Renal pelvis (tissue), 4 donors: Measurements from ENCODE around the gene METRN. TPM values are rescaled to one million over a fixed set of nuclear protein-coding genes. Genes with fewer than 3 reads are reported as not detected.

ENCODE experiments used
- DNase-seq: peaks from one replicate; pipeline ENCODE4 v3.0.0-alpha.2; 2013
- polyA plus RNA-seq, 3 donors: library from polyadenylated mRNA; unstranded; fragments of 120-200 nt; gene quantifications; one replicate each; pipeline ENCODE4 v1.2.1, GENCODE V29; 2013; ENCODE audit not compliant: insufficient read length in 3 of 3

Gene METRN
- polyA plus RNA-seq, 3 donors: 7.3 to 16.0 (median 12.8) TPM

DNA sequence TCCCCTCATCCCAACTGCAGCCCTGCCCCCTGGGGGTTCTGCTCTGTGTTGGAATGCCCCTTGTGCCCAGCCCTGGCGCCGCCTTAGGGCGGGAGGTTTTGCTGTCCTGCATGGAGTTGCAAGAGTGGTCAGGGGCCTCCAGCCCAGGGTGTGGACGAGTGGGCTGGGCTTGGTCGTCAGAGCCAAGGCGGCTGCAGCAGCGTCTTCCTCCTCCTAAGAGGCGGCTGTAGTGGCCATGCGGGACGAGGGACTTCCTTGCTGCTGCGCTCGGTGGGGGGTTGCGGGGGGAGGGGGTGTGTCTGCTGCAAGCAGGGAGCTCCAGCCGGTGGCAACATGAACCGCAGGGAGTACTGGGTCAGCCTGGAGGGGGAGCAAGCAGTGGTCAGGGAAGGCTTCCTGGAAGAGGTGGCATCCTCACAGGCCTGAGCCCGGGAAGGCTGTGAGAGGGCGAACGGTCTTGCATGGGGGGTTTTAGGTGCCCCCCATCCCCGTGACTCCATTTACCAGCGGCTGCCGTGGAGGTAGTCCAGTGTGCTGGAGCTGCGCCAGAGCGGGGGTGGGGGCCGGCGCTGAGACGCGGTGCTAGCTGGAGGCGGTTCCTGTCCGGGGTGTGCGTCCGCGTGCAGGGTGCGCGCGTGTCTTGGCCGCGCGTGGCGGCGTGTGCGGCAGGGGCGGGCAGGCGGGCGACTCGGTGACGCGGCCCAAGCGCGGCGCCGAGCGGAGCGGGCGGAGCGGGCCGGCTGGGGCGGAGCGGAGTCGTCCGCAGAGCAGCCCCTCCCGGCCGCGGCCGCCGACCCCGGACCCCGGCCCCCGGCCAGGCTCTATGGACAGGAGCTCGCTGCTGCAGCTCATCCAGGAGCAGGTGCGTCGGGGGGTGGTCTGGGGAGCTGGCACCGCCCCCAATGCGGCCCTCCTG lies 39.7 kb upstream of the METRN start, which contains the start of gene RHBDL1:
TSS of gene RHBDL1 (plus strand) at position 704 of the 916 bp plus-strand sequence. CDS start at position 824, 120 bp downstream.
- no peak for DNase-seq

DNA sequence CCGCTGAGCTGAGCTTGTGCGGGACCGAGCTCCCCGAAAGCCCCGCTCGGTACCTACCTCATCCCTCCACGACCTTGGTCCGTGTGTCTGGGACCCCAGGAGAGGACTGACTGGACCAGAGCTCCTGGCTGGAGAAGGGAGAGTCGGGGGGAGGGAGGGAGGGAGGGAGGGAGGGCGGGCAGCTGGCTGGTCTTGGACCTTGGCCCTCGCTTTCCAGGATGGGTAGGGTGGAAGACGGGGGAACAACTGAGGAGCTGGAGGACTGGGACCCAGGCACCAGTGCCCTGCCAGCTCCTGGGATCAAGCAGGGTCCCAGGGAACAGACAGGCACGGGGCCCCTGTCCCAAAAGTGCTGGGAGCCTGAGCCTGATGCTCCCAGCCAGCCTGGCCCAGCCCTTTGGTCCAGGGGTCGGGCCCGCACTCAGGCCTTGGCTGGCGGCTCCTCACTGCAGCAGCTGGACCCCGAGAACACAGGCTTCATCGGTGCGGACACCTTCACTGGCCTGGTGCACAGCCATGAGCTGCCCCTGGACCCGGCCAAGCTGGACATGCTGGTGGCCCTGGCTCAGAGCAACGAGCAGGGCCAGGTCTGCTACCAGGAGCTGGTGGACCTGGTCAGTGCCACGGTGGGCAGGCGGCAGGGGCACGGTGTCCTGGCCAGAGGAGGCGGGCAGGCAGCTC lies 38.9 kb upstream of the METRN start:
- DNase-seq: no peak

DNA sequence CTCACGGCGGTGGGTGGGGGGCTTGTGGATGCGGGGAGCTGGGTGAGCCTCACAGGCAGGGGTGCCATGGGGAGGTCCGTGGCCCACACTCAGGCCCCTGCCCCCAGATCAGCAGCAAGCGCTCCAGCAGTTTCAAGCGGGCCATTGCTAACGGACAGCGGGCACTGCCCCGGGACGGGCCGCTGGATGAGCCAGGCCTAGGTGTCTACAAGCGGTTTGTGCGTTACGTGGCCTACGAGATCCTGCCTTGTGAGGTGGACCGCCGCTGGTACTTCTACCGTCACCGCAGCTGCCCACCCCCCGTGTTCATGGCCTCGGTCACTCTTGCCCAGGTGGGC lies 38.4 kb upstream of the METRN start:
- no peak for DNase-seq

DNA sequence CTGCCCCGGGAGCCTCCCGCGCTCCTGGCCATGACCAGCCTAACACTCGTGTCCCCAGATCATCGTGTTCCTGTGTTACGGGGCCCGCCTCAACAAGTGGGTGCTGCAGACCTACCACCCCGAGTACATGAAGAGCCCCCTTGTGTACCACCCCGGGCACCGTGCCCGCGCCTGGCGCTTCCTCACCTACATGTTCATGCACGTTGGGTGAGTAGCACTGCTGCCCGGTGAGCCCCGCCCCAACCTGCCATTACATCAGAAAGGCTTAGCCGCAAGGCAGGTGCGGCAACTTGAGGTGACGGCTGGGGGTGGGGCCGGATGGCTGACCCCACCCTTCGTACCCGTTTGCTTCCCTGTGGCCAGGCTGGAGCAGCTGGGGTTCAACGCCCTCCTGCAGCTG lies 38.0 kb upstream of the METRN start:
- DNase-seq: no peak

DNA sequence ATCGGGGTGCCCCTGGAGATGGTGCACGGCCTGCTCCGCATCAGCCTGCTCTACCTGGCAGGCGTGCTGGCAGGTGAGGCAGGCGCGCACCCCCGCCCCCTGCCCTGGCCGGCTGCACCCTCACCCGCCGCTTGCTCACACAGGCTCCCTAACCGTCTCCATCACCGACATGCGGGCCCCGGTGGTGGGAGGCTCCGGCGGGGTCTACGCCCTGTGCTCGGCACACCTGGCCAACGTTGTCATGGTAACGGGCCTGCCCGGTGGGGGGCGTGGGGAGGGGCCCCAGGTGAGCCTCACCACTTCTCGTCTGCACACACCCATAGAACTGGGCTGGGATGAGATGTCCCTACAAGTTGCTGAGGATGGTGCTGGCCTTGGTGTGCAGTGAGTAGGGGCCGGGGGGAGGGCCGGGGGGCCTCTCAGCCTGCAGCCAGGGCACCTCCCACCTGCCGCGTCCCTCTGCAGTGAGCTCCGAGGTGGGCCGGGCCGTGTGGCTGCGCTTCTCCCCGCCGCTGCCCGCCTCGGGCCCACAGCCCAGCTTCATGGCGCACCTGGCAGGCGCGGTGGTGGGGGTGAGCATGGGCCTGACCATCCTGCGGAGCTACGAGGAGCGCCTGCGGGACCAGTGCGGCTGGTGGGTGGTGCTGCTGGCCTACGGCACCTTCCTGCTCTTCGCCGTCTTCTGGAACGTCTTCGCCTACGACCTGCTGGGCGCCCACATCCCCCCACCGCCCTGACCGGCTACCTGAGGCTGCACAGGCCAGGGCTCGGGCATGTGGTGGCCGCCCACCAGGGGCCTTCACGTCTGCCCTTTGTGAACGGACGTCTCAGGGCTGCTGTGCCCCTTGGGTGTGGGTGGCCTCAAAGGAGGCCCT lies 37.4 kb upstream of the METRN start:
- no peak for DNase-seq

DNA sequence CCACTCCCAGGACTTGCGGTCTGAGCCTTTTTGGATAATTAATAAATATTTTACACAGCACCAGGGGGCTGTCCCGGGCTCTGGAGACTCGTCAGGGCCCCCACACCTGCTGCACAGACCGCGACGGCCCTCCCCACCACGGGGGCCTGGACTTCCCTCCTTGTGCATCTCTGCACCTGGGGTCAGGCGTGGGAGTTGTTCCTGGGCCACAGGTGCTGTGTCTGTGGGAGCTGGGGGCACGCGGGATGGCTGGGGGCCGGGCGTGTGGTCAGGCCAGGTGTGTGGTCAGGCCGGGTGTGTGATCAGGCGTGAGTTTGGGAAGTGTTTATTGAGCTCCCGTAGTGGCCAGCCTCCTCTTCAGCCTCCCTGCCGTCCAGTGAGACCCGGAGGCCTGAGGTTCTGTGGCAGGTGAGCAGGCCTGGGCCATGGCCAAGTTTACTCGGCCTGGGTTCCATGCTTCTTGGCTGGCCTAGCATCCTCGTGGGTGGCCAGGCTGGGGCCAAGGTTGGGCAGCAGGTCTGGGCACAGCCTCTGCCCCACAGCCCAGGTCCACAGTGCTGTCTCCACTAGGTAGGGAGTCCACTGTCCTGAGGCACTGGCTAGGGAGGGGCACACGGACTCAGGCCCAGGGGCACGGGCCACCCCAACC lies 36.6 kb upstream of the METRN start:
- DNase-seq: no peak

DNA sequence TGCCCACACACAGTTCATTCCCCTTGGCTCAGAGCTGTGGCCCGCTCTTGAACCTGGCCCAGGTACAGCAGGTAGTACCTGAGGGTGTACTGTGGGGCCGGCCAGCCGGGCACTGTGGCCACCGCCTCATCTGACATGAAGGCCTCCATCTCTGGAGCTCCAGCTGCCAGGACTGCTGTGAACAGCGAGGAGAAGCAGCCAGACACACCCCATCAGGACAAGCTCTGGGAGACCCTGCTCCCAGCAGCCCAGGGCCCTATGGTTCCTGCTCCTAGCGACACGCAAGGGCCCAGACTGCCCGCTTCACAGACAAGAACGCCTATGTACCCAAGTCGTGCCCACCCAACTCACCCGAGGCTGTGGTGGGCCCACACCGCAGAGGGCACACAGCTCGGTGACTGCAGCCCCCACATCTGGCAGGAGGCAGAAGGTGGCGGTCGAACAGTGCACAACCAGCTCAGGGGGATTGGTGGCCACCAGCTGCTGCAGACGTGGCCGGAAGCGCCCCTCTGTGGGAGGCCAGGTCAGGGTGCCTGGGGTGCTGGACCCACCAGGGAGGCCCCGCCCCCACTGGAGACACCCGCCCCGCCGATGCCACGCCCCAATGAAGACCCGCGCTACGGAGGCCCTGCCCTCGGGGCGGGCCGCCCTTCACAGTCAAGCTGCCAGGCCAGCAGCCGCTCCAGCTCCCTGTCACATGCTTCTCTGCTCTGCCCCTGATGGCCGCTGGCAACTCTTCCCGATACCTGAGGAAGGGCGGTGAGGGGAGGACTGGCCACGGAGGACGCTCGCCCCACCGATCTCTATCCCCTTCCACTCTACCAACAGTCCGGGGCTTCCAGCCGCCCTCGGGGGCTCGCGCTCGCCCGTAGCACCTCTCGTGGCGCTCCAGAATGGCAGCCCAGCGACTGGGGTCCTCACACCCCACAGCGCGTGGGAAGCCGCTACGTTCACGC lies 35.8 kb upstream of the METRN start:
- peak; percentile 65 for DNase-seq

DNA sequence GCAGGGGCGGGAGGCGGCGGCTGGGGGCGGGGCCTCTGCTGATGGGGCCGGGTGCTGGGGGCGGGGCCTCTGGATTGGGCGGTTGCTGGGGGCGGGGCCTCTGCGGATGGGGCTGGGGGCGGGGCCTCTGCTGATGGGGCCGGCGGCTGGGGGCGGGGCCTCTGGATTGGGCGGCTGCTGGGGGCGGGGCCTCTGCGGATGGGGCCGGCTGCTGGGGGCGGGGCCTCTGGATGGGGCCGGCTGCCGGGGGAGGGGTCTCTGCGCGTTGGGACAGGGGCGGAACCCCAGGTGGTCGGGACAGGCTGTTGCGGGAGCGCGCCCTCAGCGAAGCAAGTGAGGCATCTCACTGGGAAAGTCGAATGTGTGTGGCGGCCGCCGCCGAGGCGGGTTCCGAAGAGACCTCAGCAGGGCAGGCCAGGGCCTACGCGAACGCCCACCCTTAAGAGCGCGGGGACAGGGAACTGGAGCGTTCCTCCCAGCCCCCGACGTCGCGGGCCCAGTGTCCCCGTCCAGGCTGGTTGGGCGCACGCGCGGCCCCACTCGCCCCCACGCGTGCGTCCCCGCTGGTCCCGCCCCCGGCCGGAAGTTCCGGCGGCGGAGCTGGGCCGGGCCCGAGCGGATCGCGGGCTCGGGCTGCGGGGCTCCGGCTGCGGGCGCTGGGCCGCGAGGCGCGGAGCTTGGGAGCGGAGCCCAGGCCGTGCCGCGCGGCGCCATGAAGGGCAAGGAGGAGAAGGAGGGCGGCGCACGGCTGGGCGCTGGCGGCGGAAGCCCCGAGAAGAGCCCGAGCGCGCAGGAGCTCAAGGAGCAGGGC lies 34.9 kb upstream of the METRN start, which contains the start of gene STUB1:
TSS of gene STUB1 (plus strand) at position 597 of the 811 bp plus-strand sequence. CDS start at position 713, 116 bp downstream.
- DNase-seq: peak; percentile 79

DNA sequence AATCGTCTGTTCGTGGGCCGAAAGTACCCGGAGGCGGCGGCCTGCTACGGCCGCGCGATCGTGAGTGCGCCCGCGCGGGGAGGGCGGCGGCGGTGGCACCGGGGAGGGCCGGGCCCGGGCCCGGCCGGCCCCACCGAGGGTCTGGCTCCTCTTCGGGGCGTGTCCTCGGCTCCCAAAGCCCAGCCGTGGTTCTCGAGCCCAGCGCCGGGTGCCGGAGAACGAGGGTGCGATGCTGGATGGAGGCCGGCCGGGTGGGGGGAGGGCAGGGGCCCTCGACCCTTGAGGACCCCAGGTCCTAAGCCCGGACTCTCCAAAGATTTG lies 34.3 kb upstream of the METRN start:
- DNase-seq: no peak

DNA sequence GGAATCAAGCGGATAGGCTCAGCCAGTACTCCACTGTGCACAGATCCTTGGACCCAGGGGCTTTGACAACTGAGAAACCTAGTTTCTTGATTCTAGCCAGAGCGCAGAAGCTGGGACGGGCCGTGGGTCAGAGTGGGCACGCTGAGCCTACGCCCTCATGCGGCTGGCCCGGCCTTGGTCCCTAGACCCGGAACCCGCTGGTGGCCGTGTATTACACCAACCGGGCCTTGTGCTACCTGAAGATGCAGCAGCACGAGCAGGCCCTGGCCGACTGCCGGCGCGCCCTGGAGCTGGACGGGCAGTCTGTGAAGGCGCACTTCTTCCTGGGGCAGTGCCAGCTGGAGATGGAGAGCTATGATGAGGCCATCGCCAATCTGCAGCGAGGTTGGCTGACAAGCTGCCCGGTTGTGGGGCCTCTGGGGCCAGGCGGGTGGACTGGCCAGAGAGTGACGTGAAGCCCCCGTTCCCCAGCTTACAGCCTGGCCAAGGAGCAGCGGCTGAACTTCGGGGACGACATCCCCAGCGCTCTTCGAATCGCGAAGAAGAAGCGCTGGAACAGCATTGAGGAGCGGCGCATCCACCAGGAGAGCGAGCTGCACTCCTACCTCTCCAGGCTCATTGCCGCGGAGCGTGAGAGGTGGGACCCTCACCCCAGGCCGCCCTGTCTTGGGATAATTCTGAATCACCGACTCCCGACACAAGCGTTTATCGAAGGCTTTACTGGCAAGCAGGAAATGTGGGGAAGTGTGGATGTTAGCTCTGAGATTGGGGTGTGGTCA lies 33.8 kb upstream of the METRN start:
- DNase-seq: no peak

DNA sequence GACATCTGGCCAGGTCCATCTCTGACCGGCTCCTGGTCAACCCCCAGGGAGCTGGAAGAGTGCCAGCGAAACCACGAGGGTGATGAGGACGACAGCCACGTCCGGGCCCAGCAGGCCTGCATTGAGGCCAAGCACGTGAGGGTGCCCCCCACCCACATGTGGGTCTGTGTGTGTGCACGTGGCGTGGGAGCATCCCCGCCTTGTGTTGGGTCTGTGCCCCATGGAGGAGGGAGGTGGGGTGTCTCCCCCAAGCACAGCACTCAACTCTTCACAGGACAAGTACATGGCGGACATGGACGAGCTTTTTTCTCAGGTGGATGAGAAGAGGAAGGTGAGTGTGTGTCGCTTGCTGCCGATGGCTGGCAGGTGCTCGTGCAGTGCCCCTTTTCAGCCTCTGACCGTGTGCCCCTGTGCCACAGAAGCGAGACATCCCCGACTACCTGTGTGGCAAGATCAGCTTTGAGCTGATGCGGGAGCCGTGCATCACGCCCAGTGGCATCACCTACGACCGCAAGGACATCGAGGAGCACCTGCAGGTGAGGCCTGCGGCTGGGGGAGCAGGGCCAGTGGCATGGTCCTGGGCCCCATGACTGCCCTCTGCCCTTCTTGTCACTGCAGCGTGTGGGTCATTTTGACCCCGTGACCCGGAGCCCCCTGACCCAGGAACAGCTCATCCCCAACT lies 33.0 kb upstream of the METRN start:
- DNase-seq: no peak

DNA sequence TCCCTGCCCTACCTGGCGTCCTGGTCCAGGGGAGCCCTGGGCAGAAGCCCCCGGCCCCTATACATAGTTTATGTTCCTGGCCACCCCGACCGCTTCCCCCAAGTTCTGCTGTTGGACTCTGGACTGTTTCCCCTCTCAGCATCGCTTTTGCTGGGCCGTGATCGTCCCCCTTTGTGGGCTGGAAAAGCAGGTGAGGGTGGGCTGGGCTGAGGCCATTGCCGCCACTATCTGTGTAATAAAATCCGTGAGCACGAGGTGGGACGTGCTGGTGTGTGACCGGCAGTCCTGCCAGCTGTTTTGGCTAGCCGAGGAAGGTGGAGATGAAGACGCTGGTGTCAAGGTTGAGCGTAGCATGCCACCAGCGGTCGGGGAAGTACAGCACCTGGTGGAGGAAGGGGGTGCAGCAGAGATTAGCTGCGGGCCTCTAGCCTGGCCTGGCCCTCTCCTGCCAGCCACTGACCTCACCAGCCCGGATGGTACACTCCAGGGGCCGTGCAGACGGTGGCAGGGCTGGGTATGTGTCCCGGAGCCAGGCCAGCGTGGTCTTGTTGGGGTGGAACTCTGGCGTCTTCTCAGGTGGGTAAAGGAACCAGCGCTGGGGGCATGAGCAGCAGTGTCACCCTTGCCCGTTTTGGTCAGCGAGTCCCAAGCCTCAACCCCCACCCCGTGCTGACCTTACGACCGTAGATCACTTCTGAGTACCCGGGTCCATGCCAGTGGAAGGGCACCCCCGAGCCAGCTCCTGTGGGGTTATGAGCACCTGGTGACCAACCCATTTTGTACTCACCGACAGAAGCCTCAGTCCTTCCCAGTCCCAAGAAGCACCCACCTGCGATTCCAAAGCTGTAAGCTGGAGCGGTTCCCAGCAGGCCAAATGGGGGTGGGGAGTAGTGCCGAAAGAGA lies 32.2 kb upstream of the METRN start:
- DNase-seq: no peak

DNA sequence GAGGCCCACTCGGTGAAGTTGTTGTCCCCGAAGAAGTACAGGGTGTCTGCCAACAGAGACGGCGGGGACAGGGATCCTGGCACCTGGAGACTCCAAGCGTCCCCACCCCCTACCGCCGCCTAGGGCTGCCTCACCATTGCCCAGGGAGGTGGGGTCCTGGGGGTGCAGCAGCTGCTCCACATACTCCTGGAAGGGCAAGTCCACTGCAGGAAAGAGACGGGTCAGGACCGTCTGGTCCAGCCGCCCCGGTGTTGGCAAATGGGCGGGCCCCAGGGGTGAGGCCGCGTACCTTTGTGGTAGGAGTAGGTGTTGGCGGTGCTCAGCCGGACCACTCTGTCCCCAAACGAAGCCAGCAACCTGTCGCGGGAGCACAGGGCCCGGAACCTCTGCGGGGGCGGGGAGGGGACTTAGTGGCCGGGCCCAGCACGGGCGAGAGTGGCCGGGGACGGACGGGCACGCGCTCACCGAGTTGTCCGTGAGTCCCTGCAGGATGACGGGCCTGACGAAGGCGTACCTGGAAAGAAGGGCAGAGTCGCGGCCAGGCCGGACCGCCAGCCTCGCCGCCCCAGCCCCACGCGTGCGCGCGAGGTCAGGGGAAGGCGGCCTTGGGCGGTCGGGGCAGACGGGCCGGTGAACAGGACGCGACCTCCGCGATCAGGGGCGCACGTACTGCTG lies 31.4 kb upstream of the METRN start:
- no peak for DNase-seq

DNA sequence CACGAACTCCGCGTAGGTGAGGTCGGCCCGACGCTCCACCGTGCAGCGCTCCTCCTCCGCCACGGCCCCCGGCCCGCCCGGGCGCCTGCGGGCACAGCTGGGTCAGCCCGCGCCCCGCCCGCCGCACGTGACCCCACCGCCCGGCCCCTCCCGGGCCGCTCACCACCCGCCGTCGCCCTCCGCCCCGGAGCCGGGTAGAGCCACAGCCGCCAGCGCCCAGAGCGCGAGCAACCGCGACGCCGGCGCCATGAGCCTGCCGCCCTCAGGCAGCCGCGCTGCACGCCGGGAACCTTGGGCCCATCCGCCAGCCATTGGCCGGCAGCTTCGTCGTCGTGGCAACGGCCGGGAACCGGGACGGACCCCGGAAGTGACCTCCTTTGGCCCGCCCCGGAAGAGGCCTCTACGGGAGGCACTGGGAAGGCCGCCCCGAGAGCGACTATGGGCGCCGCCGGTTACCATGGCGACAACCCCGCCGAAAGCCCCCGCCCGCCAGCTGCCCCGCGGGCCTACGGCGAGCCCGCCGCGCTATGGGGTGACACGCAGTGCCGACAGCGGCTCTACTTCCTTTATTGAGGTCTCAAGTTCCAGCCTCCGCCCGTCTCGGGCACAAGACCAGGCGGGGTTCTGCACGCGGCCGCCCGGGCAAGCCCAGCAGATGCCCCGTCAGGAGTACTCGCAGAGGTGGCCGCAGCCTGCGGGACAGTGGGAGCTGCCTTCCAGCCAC lies 30.7 kb upstream of the METRN start, which contains the start of gene JMJD8:
TSS of gene JMJD8 (minus strand) at position 264 of the 724 bp plus-strand sequence. CDS start at position 249, 15 bp downstream.
- peak; percentile 95 for DNase-seq

DNA sequence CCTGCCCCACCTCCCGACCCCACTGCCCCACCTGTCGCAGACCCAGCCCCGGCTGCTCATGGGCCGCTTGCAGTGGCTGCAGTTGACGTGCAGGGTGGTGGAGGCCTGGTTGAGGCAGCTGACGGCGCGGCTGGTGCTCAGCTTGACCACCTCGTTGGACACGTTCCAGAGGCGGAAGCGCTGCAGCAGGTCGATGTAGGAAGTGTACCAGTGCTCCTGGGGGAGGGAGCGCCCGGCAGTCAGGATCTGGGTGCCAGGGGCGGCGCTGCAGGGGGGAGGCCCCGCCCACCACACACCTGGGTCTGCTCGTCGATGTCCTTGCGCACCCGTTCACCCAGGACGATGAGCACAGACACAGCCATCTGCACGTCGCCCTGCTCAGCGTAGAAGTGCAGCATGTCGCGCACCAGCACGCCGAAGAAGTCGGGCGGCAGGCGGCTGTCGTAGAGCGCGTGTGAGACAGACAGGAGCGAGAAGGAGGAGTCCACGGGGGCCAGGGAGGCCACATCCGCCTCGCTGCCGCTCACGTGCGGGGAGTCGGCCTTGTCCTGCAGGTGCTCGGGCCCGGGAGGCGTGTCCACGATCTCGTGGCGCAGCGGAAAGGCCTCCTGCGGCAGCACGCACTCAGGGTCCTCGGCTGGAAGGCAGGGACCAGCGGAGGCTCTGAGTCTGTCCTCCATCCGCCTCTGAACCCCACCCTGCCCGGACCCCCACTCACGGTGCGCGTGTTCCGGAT lies 29.8 kb upstream of the METRN start:
- DNase-seq: no peak
